Measurements from ENCODE around the gene LRRC36. TPM values are rescaled to one million over a fixed set of nuclear protein-coding genes. Genes with fewer than 3 reads are reported as not detected.

LRRC36 gene
- polyA plus RNA-seq, 3 donors: 0.65 to 3.2 (median 1.8) TPM

DNA sequence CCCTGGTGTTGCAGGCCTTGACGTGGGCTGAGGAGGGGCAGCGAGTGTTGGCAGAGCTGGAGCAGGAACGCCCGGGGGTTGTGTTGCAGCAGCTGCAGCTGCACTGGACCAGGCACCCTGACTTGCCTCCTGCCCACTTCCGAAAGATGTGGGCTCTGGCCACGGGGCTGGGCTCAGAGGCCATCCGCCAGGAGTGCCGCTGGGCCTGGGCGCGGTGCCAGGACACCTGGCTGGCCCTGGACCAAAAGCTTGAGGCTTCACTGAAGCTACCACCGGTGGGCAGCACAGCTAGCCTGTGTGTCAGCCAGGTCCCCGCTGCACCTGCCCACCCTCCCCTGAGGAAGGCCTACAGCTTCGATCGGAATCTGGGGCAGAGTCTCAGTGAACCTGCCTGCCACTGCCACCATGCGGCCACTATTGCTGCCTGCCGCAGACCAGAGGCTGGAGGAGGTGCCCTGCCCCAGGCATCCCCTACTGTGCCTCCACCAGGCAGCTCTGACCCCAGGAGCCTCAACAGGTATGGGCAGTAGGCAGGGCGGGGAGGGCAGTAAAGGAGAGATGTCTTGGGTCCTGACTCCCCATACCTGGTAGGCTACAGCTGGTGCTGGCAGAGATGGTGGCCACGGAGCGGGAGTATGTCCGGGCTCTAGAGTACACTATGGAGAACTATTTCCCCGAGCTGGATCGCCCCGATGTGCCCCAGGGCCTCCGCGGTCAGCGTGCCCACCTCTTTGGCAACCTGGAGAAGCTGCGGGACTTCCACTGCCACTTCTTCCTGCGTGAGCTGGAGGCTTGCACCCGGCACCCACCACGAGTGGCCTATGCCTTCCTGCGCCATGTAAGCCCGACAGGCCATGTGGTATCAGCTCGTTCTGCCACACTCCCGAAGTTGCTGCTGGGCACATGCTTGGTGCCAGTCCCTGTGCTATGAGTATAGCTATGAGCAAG lies 41.6 kb upstream of the LRRC36 start:
- Histone ChIP-seq H2AFZ (ENCODE audit: insufficient read depth, low read depth, low read length, poor library complexity, severe bottlenecking) (no peak overlapping the region), H3K4me2 (replicated peaks; ENCODE audit: extremely low read depth, low read length, poor library complexity, severe bottlenecking) (no peak overlapping the region), H3K27me3 (ENCODE audit: control insufficient read depth in 2 of 2, insufficient read depth in 2 of 2, low read length in 2 of 2) (no peaks in the 10 kb centered on the region), H4K20me1 (ENCODE audit: insufficient read depth, low read length) (no peaks in the 10 kb centered on the region), H3K27ac (ENCODE audit: low read depth in 1 of 2, low read length in 2 of 2) (no peak overlapping the region), H3K79me2 (ENCODE audit: insufficient read depth, low read length) (no peaks in the 10 kb centered on the region), H3K9me3 (replicated peaks in 1 of 2; ENCODE audit: control insufficient read depth in 1 of 2, insufficient read depth in 1 of 2, low read length in 2 of 2) (no peaks in the 10 kb centered on the region), H3K4me3 (replicated peaks in 1 of 3; ENCODE audit: low read depth in 2 of 3, low read length in 3 of 3) (no peak overlapping the region), H3K36me3 (replicated peaks in 1 of 2; ENCODE audit: control insufficient read depth in 1 of 2, insufficient read depth in 2 of 2, low read length in 2 of 2) (no peaks in the 10 kb centered on the region), H3K9ac (ENCODE audit: insufficient read depth, low read length, poor library complexity, severe bottlenecking) (no peak overlapping the region), H3K4me1 (ENCODE audit: control insufficient read depth in 1 of 2, insufficient read depth in 2 of 2, low read length in 2 of 2) (no peaks in the 10 kb centered on the region)
- Mint-ChIP-seq H3K9me3 (no peaks in the 10 kb centered on the region), H3K27me3 (ENCODE audit: low read depth in 3 of 3) (peaks cover 0 to 4% (median 2%) of the 10 kb centered on the region in 3 donors), H3K4me1 (no peaks in the 10 kb centered on the region), H3K4me3 (no peak overlapping the region), H3K36me3 (no peaks in the 10 kb centered on the region), H3K27ac (no peak overlapping the region)
- TF ChIP-seq, protein P1, sequence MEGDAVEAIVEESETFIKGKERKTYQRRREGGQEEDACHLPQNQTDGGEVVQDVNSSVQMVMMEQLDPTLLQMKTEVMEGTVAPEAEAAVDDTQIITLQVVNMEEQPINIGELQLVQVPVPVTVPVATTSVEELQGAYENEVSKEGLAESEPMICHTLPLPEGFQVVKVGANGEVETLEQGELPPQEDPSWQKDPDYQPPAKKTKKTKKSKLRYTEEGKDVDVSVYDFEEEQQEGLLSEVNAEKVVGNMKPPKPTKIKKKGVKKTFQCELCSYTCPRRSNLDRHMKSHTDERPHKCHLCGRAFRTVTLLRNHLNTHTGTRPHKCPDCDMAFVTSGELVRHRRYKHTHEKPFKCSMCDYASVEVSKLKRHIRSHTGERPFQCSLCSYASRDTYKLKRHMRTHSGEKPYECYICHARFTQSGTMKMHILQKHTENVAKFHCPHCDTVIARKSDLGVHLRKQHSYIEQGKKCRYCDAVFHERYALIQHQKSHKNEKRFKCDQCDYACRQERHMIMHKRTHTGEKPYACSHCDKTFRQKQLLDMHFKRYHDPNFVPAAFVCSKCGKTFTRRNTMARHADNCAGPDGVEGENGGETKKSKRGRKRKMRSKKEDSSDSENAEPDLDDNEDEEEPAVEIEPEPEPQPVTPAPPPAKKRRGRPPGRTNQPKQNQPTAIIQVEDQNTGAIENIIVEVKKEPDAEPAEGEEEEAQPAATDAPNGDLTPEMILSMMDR (IDR thresholded peaks at IDR 0.05): no peak
- 94% methylated on average over 32 of the region's 34 CpGs for WGBS (ENCODE audit: insufficient coverage)
- DNase-seq: no peak
- intact Hi-C loops (cut with micrococcal nuclease): loop anchor here in 1 of 2 donors (5.0 kb wide), 1 partner anchor 112 kb away; no protein-coding TSS in a partner anchor

DNA sequence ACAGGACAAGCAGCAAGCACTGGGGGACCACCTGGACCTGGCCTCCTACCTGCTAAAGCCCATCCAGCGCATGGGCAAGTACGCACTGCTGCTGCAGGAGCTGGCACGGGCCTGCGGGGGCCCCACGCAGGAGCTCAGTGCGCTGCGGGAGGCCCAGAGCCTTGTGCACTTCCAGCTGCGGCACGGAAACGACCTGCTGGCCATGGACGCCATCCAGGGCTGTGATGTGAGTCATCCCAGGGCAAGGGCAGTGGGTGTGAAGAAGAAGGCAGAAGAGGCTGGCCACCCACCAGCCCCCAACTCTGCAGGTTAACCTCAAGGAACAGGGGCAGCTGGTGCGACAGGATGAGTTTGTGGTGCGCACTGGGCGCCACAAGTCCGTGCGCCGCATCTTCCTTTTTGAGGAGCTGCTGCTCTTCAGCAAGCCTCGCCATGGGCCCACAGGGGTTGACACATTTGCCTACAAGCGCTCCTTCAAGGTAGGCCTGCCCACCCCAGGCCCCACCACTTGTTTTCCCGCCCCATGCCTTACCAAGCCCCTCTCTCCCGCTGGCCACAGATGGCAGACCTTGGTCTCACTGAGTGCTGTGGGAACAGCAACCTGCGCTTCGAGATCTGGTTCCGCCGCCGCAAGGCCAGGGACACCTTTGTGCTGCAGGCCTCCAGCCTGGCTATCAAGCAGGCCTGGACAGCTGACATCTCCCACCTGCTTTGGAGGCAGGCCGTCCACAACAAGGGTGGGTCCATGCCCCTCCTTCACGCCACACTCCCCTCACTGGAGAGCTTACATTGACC lies 40.0 kb upstream of the LRRC36 start:
- intact Hi-C loops (cut with micrococcal nuclease): no loop called here
- no peak overlapping the region for H3K4me2 ChIP-seq (replicated peaks; ENCODE audit: extremely low read depth, low read length, poor library complexity, severe bottlenecking)
- H2AFZ ChIP-seq (ENCODE audit: insufficient read depth, low read depth, low read length, poor library complexity, severe bottlenecking): no peak overlapping the region
- H4K20me1 ChIP-seq (ENCODE audit: insufficient read depth, low read length): no peaks in the 10 kb centered on the region
- Mint-ChIP-seq H3K27ac (no peak overlapping the region), H3K4me3 (no peak overlapping the region), H3K27me3 (ENCODE audit: low read depth in 3 of 3) (peaks cover 0 to 7% (median 2%) of the 10 kb centered on the region in 3 donors), H3K36me3 (no peaks in the 10 kb centered on the region), H3K4me1 (no peaks in the 10 kb centered on the region), H3K9me3 (no peaks in the 10 kb centered on the region)
- H3K4me1 ChIP-seq (ENCODE audit: control insufficient read depth in 1 of 2, insufficient read depth in 2 of 2, low read length in 2 of 2): no peaks in the 10 kb centered on the region
- H3K36me3 ChIP-seq (replicated peaks in 1 of 2; ENCODE audit: control insufficient read depth in 1 of 2, insufficient read depth in 2 of 2, low read length in 2 of 2): no peaks in the 10 kb centered on the region
- no peaks in the 10 kb centered on the region for H3K27me3 ChIP-seq (ENCODE audit: control insufficient read depth in 2 of 2, insufficient read depth in 2 of 2, low read length in 2 of 2)
- no peak for DNase-seq
- TF ChIP-seq, protein P1 (IDR thresholded peaks at IDR 0.05): no peak
- no peak overlapping the region for H3K9ac ChIP-seq (ENCODE audit: insufficient read depth, low read length, poor library complexity, severe bottlenecking)
- H3K4me3 ChIP-seq (replicated peaks in 1 of 3; ENCODE audit: low read depth in 2 of 3, low read length in 3 of 3): no peak overlapping the region
- no peaks in the 10 kb centered on the region for H3K9me3 ChIP-seq (replicated peaks in 1 of 2; ENCODE audit: control insufficient read depth in 1 of 2, insufficient read depth in 1 of 2, low read length in 2 of 2)
- no peak overlapping the region for H3K27ac ChIP-seq (ENCODE audit: low read depth in 1 of 2, low read length in 2 of 2)
- WGBS (ENCODE audit: insufficient coverage): 96% methylated on average over 26 of the region's 28 CpGs
- no peaks in the 10 kb centered on the region for H3K79me2 ChIP-seq (ENCODE audit: insufficient read depth, low read length)
